ENCODE measurements around the gene GAS7.

- no peak for TF ChIP-seq ZNF484 (CRISPR knock-in tag; IDR thresholded peaks at IDR 0.05; ENCODE audit: borderline replicate concordance, low read depth)
- no peak for TF ChIP-seq ELF4 (CRISPR knock-in tag; IDR thresholded peaks at IDR 0.05; ENCODE audit: borderline replicate concordance)
- TF ChIP-seq ZSCAN29 (CRISPR knock-in tag; conservative IDR thresholded peaks at IDR 0.05), result no peak
Measured at GRCh38 chr17:10036511-10037061, 161.8 kb downstream of the GAS7 start.
